ENCODE results near the gene STARD13. TPM values are rescaled to one million over a fixed set of nuclear protein-coding genes. Genes with fewer than 3 reads are reported as not detected.
"Not testable (repeated sequence)": the region's sequence is repeated elsewhere in the genome, so short reads cannot be mapped to it uniquely, and the experiment has no call there.

The STARD13 gene
- polyA plus RNA-seq, 5 donors: 17.4 to 26.8 (median 24.6) TPM

GRCh38 chr13:33259296-33259695 lies 26.3 kb downstream of the STARD13 start:
- no peak for DNase-seq

GRCh38 chr13:33258808-33259193 lies 26.8 kb downstream of the STARD13 start:
- DNase-seq: no peak

- peak; percentile 67 to 76 for DNase-seq
Measured at GRCh38 chr13:33257841-33258807, 27.4 kb downstream of the STARD13 start.

DNA sequence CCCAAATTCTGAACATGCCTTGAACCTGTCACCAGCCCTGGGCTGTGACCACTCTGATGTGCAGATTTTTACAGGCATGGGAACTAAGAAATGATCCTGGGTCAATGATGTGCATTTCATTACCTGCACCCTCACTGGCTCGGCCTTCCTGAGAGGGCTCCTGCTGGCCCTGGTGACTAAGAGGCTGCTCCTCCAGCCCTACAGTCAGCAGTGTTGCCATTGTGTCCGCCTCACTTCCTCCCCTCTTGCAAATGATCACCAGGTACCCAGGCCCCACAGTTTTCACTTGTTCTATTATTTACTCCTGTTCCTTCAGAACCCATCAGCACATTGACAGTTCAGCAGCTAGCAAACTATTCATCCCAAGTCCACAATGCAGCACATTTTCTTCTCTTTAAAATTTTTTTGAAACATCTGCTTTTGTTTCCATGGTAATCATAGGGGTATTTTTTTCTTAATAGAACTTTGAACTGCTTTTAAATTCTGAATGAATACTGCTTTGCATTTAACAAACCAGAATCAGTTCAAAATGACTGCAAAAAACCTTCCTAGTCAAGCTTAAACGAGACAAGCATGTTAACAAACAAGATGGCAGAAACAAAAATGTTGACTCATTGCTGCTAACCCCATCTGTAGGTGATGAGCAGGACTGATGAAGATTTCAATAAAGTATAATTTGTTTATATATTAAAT lies 29.3 kb downstream of the STARD13 start:
- no peak for DNase-seq

- DNase-seq: no peak
Measured at GRCh38 chr13:33252135-33252534, 33.4 kb downstream of the STARD13 start.

DNA sequence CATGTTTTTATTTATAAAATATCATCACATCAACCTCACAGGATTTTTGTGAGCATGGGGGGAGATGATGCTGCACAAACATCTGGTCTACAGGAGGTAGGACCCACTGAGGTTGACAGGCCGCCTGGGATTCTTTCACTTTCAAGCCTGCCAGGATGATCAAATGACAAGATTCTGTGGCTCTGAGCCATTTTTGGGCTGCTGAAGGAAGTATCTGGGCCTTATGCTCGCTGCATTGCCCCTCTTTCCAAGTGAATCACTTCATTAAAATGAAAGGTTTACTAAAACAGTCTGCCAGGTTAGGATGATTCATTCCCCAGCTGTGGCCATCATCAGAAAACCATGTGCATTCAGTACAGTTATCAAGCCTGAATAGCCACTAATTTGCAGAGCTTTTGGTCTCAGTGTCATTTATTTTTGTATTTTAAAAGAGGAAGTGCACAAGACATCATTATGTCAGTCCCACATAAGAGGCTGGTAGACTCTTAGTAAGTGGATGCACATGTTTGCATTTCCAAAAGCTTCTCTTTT lies 34.4 kb downstream of the STARD13 start:
- DNase-seq: no peak

GRCh38 chr13:33250609-33251008 lies 34.9 kb downstream of the STARD13 start:
- no peak for DNase-seq

GRCh38 chr13:33249894-33250293 lies 35.7 kb downstream of the STARD13 start:
- no peak for DNase-seq

DNA sequence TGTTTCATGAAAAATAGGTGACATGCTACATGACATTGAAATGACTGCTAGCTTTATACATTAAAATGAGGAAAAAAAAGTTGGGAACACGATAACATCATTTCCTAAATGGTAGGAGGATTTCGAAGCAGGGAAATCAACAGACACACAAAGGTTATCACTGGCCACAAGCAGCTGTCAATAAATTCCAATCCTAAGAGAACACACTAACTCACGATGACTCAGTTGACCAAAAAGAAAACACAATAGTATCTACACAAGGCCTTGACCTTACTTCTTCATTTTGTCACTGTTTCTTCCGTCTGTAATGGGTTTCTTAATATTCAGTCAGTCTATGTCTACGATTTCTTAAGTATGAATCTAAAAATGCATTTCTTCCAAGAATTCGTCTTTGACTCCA lies 36.5 kb downstream of the STARD13 start:
- DNase-seq: no peak

DNA sequence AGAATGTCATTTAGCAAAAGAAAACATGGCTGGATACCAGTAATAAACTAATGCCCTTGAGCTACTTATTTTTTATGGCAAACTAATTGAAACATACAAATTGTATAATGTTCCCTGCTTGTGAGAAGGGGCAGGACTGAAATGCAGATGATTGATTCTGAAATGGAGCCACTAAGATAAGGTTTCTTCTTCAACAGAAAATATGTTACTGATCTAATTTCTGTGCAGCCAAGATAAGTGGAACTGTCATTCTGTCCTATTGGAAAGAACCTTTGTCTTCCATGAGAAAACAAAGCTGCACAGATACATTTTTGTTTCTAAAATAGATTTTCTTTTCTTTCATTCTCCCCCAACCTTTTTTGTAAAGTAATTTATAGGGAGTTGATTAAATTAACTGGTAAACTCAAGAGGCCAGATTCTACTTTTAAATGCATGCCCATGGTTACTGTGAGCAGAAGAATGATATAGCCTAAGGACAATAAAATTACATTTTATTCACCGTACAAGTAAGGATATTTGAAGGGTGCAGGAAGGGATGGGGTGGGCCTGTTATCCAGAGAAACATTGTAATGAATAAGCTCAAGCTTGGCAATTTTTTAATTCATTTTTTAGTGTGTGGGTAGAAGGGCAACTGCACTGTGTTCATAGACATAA lies 39.9 kb downstream of the STARD13 start:
- DNase-seq: no peak

DNA sequence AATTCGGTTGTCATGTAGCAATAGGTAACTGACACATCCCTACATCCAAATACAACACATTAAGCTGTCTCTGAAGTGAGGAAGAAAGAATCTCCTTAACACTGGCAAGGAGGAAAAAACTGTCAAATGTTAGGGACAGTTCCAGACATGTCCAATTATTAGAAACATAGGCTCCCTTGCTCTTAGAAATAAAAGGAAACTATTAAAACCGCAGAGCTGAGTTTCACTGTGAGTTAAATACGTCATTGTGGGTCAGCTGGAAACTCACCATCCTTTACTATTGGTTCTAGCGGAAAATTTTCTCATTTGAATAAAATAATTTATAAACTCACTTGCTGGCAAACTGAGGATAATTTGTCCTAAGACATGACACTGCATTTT lies 40.7 kb downstream of the STARD13 start:
- DNase-seq: no peak

GRCh38 chr13:33244210-33244906 lies 41.2 kb downstream of the STARD13 start:
- no peak for DNase-seq

GRCh38 chr13:33242984-33243617 lies 42.5 kb downstream of the STARD13 start:
- DNase-seq: no peak

GRCh38 chr13:33242372-33242771 lies 43.2 kb downstream of the STARD13 start:
- not testable (repeated sequence) for DNase-seq

- no peak for DNase-seq
Measured at GRCh38 chr13:33236021-33236420, 49.5 kb downstream of the STARD13 start.

- DNase-seq: no peak
Measured at GRCh38 chr13:33235564-33235963, 50.0 kb downstream of the STARD13 start.

GRCh38 chr13:33235078-33235477 lies 50.5 kb downstream of the STARD13 start:
- DNase-seq: no peak

GRCh38 chr13:33233547-33233946 lies 52.0 kb downstream of the STARD13 start:
- no peak for DNase-seq

GRCh38 chr13:33232883-33233282 lies 52.7 kb downstream of the STARD13 start:
- DNase-seq: no peak

DNA sequence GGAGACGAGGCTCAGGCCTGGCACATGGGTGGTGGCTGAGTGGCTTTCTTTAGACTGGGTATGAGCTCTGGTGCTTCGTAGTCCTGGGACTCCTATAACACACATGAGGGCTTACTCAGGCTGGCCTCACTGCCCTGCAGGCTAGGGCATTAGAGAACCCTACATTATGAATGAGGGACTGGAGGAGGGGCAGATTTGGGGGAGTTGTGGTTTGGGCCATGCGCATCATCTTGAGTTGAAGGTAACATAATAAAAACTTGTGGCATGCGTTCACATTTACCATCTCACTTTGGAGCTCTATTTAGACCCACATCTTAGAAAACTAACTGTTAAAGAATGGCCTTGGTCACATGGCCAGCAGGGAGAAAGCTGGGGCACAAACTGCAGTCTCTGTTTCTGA lies 54.2 kb downstream of the STARD13 start:
- no peak for DNase-seq
